Transverse colon (tissue), 4 donors: Measurements from ENCODE around the gene MED26.

Source experiments
- POLR2AphosphoS5 ChIP-seq, 3 donors: sonication (generic); formaldehyde crosslinking; IDR thresholded peaks; one replicate each; pipeline ENCODE4 v1.6.1; 2016; ENCODE audit warnings: antibody characterized with exemption in 3 of 3
- TF ChIP-seq, protein P1 (sequence below), 5 experiments: fragments of 200-600 bp in 3 of 5; fragments of 450-650 bp in 2 of 5; sonication (generic) in 3 of 5; IDR thresholded peaks; 1 replicate in 2 of 5; 2 replicates in 3 of 5; pipeline ENCODE4 v1.5.1; 2016 to 2017; ENCODE audit warnings: antibody characterized with exemption in 5 of 5, inconsistent platforms in 3 of 5, mild to moderate bottlenecking in 2 of 5, moderate library complexity in 1 of 5

DNA sequence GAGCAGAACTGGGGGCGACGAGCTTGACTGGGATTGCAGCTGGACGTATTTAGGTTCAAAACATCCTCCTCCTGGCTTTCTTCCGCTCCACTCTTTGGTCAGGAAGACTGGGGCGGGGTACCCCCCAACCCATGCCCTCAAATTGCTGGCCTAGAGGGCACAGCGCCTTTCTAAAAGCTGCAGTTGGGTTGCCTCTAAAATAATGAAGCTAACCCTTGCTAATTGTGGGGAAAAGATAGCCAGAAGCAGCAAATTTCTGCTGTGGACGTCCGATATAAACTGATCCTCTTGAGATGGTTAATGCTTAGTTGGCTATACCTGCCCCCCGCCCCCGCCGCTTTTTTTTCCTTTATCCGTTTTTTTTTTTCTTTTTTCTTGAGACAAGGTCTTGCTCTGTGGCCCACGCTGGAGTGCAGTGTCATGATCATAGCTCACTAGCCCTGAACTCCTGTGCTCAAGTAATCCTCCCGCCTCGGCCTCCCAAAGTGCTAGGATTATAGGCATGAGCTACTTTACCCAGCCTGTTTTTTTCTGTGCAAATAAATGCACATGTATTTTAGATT, 85.0 kb downstream of the MED26 start:
- TF ChIP-seq, protein P1, sequence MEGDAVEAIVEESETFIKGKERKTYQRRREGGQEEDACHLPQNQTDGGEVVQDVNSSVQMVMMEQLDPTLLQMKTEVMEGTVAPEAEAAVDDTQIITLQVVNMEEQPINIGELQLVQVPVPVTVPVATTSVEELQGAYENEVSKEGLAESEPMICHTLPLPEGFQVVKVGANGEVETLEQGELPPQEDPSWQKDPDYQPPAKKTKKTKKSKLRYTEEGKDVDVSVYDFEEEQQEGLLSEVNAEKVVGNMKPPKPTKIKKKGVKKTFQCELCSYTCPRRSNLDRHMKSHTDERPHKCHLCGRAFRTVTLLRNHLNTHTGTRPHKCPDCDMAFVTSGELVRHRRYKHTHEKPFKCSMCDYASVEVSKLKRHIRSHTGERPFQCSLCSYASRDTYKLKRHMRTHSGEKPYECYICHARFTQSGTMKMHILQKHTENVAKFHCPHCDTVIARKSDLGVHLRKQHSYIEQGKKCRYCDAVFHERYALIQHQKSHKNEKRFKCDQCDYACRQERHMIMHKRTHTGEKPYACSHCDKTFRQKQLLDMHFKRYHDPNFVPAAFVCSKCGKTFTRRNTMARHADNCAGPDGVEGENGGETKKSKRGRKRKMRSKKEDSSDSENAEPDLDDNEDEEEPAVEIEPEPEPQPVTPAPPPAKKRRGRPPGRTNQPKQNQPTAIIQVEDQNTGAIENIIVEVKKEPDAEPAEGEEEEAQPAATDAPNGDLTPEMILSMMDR (IDR thresholded peaks at IDR 0.05): no peak
- no peak for TF ChIP-seq POLR2AphosphoS5 (IDR thresholded peaks at IDR 0.05)
